ENCODE measurements around the gene A4GALT.

GRCh38 chr22:42673898-42674401 is 46.7 kb downstream of the A4GALT start:
- no peak for TF ChIP-seq CTCF (IDR thresholded peaks at IDR 0.05)
- no peak for TF ChIP-seq SP1 (CRISPR knock-in tag; conservative IDR thresholded peaks at IDR 0.05)
- TF ChIP-seq ZNF263 (CRISPR knock-in tag; IDR thresholded peaks at IDR 0.05; ENCODE audit: low read depth): no peak
- no peak for TF ChIP-seq ZNF121 (CRISPR knock-in tag; IDR thresholded peaks at IDR 0.05)
- TF ChIP-seq NFATC4 (CRISPR knock-in tag; IDR thresholded peaks at IDR 0.05): no peak
- no peak for TF ChIP-seq ATF2 (CRISPR knock-in tag; IDR thresholded peaks at IDR 0.05; ENCODE audit: borderline replicate concordance, low read depth)
- no peak for TF ChIP-seq ZNF425 (CRISPR knock-in tag; conservative IDR thresholded peaks at IDR 0.05)
- no peak for TF ChIP-seq CDX4 (CRISPR knock-in tag; IDR thresholded peaks at IDR 0.05; ENCODE audit: borderline replicate concordance)
- no peak for TF ChIP-seq ZNF138 (CRISPR knock-in tag; conservative IDR thresholded peaks at IDR 0.05)

Measured in WTC11 (cell line).